ENCODE data around the gene DMRTB1. TPM values are rescaled to one million over a fixed set of nuclear protein-coding genes. Genes with fewer than 3 reads are reported as not detected.

The DMRTB1 gene
- polyA plus RNA-seq, 3 donors, result not detected

DNA sequence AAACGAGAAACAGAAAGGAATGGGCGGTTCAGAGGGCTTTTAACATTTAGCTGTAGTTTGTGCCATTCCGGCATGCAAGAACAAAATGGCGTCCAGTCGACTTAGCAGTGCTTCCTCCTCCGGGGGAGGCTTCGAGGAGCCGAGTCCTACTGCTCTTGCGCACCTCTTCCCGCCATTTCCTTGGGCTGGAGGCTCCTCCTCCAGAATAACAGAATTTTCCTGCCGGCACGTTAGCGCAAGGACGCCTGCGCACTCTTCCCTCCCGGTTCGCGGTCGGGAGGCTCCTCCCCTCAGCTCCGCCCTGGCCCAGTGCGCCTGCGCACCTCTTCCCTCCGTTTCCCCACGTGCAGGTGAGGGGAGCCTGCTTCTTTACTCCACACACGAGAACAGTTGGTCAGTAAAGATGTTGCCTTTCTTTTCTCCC, 1.0 kb downstream of the DMRTB1 start:
- H3K9me3 Mint-ChIP-seq, result peaks cover 0 to 2% (median 0%) of the 10 kb centered on the region in 7 donors
- 97% methylated on average over 24 of the region's 25 CpGs for WGBS (ENCODE audit: insufficient coverage)

DNA sequence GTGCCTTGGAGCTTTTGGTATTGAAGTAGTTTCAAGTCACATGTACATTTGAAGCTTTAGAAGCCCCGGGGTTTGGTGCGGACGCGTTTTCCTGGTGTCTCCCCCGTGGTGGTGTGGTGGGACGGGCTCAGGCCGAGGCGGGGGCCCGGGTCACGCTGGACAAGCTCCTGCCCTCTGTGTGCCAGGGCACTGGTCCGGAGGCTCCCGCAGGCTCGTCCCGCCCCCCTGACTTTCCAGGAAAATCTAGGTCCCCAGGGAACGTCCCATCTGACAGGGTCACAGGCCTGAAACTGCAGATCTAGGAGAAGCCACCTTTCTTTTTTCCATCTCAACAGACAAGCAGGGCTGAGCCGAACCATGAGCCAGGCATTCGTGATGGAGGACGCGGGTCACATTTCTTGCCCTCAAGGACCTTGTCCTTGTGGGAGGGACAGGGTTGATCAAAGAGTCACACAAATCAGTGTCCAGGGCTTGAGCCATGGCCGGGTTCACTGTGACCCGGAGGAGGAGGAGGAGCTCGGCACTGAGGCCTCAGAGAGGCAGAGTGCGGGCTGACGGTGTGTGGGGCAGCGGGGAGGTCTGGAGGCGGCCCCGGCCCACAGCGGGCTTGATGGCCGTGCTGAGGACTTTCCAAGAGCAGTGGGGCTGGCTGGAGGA, 1.6 kb downstream of the DMRTB1 start:
- H3K36me3 ChIP-seq (replicated peaks in 1 of 2; ENCODE audit: control insufficient read depth in 1 of 2, insufficient read depth in 2 of 2, low read length in 2 of 2), result no peaks in the 10 kb centered on the region
- H4K20me1 ChIP-seq (ENCODE audit: insufficient read depth, low read length), result no peaks in the 10 kb centered on the region
- no peak overlapping the region for H2AFZ ChIP-seq (ENCODE audit: insufficient read depth, low read depth, low read length, poor library complexity, severe bottlenecking)
- no peaks in the 10 kb centered on the region for H3K27me3 ChIP-seq (ENCODE audit: control insufficient read depth in 2 of 2, insufficient read depth in 2 of 2, low read length in 2 of 2)
- peaks cover 0 to 1% (median under 1%) of the 10 kb centered on the region in 3 donors for H3K27me3 Mint-ChIP-seq (ENCODE audit: low read depth in 3 of 3)
- no peak overlapping the region for H3K27ac ChIP-seq (ENCODE audit: low read depth in 1 of 2, low read length in 2 of 2)
- TF ChIP-seq CTCF (IDR thresholded peaks at IDR 0.05), result no peak
- H3K4me3 Mint-ChIP-seq, result no peak overlapping the region
- H3K4me2 ChIP-seq (replicated peaks; ENCODE audit: extremely low read depth, low read length, poor library complexity, severe bottlenecking), result no peak overlapping the region
- H3K79me2 ChIP-seq (ENCODE audit: insufficient read depth, low read length), result no peaks in the 10 kb centered on the region
- peaks cover 0 to 2% (median 0%) of the 10 kb centered on the region in 7 donors for H3K9me3 Mint-ChIP-seq
- no peaks in the 10 kb centered on the region for H3K36me3 Mint-ChIP-seq
- H3K4me1 Mint-ChIP-seq, result no peaks in the 10 kb centered on the region
- no peak overlapping the region for H3K9ac ChIP-seq (ENCODE audit: insufficient read depth, low read length, poor library complexity, severe bottlenecking)
- intact Hi-C loops (cut with micrococcal nuclease), result no loop called here
- H3K27ac Mint-ChIP-seq, result no peak overlapping the region
- H3K9me3 ChIP-seq (replicated peaks in 1 of 2; ENCODE audit: control insufficient read depth in 1 of 2, insufficient read depth in 1 of 2, low read length in 2 of 2), result no peaks in the 10 kb centered on the region
- no peak for DNase-seq
- no peaks in the 10 kb centered on the region for H3K4me1 ChIP-seq (ENCODE audit: control insufficient read depth in 1 of 2, insufficient read depth in 2 of 2, low read length in 2 of 2)
- H3K4me3 ChIP-seq (replicated peaks in 1 of 3; ENCODE audit: low read depth in 2 of 3, low read length in 3 of 3), result no peak overlapping the region
- WGBS (ENCODE audit: insufficient coverage), result 97% methylated on average over 19 of the region's 29 CpGs

More for the DNA sequence above, 1.0 kb downstream of the DMRTB1 start:
- H3K79me2 ChIP-seq (ENCODE audit: insufficient read depth, low read length), result no peaks in the 10 kb centered on the region
- H3K9ac ChIP-seq (ENCODE audit: insufficient read depth, low read length, poor library complexity, severe bottlenecking), result no peak overlapping the region
- H3K27ac Mint-ChIP-seq, result no peak overlapping the region
- no peak overlapping the region for H3K4me2 ChIP-seq (replicated peaks; ENCODE audit: extremely low read depth, low read length, poor library complexity, severe bottlenecking)
- H3K9me3 ChIP-seq (replicated peaks in 1 of 2; ENCODE audit: control insufficient read depth in 1 of 2, insufficient read depth in 1 of 2, low read length in 2 of 2), result no peaks in the 10 kb centered on the region
- no peaks in the 10 kb centered on the region for H3K36me3 ChIP-seq (replicated peaks in 1 of 2; ENCODE audit: control insufficient read depth in 1 of 2, insufficient read depth in 2 of 2, low read length in 2 of 2)
- no peak overlapping the region for H3K4me3 ChIP-seq (replicated peaks in 1 of 3; ENCODE audit: low read depth in 2 of 3, low read length in 3 of 3)
- no peaks in the 10 kb centered on the region for H3K27me3 ChIP-seq (ENCODE audit: control insufficient read depth in 2 of 2, insufficient read depth in 2 of 2, low read length in 2 of 2)
- H3K27ac ChIP-seq (ENCODE audit: low read depth in 1 of 2, low read length in 2 of 2), result no peak overlapping the region
- intact Hi-C loops (cut with micrococcal nuclease), result no loop called here
- H3K36me3 Mint-ChIP-seq, result no peaks in the 10 kb centered on the region
- H4K20me1 ChIP-seq (ENCODE audit: insufficient read depth, low read length), result no peaks in the 10 kb centered on the region
- H3K4me1 ChIP-seq (ENCODE audit: control insufficient read depth in 1 of 2, insufficient read depth in 2 of 2, low read length in 2 of 2), result no peaks in the 10 kb centered on the region
- no peak for TF ChIP-seq CTCF (IDR thresholded peaks at IDR 0.05)
- no peak for DNase-seq
- H3K4me1 Mint-ChIP-seq, result no peaks in the 10 kb centered on the region
- no peak overlapping the region for H2AFZ ChIP-seq (ENCODE audit: insufficient read depth, low read depth, low read length, poor library complexity, severe bottlenecking)
- no peak overlapping the region for H3K4me3 Mint-ChIP-seq
- peaks cover 0 to 1% (median 1%) of the 10 kb centered on the region in 3 donors for H3K27me3 Mint-ChIP-seq (ENCODE audit: low read depth in 3 of 3)
